Hepatocyte (in vitro differentiated cells): ENCODE measurements around the gene ALPK3. TPM values are rescaled to one million over a fixed set of nuclear protein-coding genes. Genes with fewer than 3 reads are reported as not detected.

Experiments
- DNase-seq: peaks from one replicate; pipeline ENCODE4 v3.0.0-alpha.2; 2016; ENCODE audit warnings: low spot score
- H2AFZ ChIP-seq: fragments of 200-600 bp; sonication (generic); 2 replicates; pipeline ENCODE4 v1.6.0; 2016; ENCODE audit warnings: antibody characterized with exemption, mild to moderate bottlenecking
- H3K27ac ChIP-seq: fragments of 200-600 bp; sonication (generic); 2 replicates; pipeline ENCODE4 v1.5.1; 2016; ENCODE audit warnings: mild to moderate bottlenecking
- H3K27me3 ChIP-seq: fragments of 200-600 bp; sonication (generic); 2 replicates; pipeline ENCODE4 v1.6.1; 2016
- H3K36me3 ChIP-seq: fragments of 200-600 bp; sonication (generic); replicated peaks from 2 replicates; pipeline ENCODE4 v1.5.1; 2016; ENCODE audit warnings: low read depth; ENCODE audit not compliant: insufficient read depth
- H3K4me1 ChIP-seq: fragments of 200-600 bp; sonication (generic); 2 replicates; pipeline ENCODE4 v1.5.1; 2016; ENCODE audit warnings: mild to moderate bottlenecking, moderate library complexity; ENCODE audit not compliant: insufficient read depth
- H3K4me2 ChIP-seq: fragments of 200-600 bp; sonication (generic); 2 replicates; pipeline ENCODE4 v1.6.0; 2016
- H3K4me3 ChIP-seq: fragments of 200-600 bp; sonication (generic); 2 replicates; pipeline ENCODE4 v1.5.1; 2016; ENCODE audit warnings: mild to moderate bottlenecking
- H3K79me2 ChIP-seq: fragments of 200-600 bp; sonication (generic); 2 replicates; pipeline ENCODE4 v1.6.0; 2017; ENCODE audit warnings: mild to moderate bottlenecking
- H3K9me2 ChIP-seq: fragments of 200-600 bp; sonication (generic); replicated peaks from 2 replicates; pipeline ENCODE4 v1.6.0; 2017; ENCODE audit warnings: mild to moderate bottlenecking; ENCODE audit not compliant: insufficient read depth
- H3K9me3 ChIP-seq: fragments of 200-600 bp; sonication (generic); 2 replicates; pipeline ENCODE4 v1.5.1; 2016; ENCODE audit warnings: low read depth, mild to moderate bottlenecking
- H4K20me1 ChIP-seq: fragments of 200-600 bp; sonication (generic); 2 replicates; pipeline ENCODE4 v1.6.0; 2016; ENCODE audit warnings: mild to moderate bottlenecking; ENCODE audit not compliant: insufficient read depth, poor library complexity, severe bottlenecking
- EZH2 ChIP-seq: fragments of 200-600 bp; sonication (generic); IDR thresholded peaks from 2 replicates; pipeline ENCODE4 v1.6.1; 2016; ENCODE audit warnings: antibody characterized with exemption, mild to moderate bottlenecking, borderline replicate concordance
- EZH2phosphoT487 ChIP-seq: fragments of 200-600 bp; sonication (generic); IDR thresholded peaks from one replicate; pipeline ENCODE4 v1.6.1; 2018; ENCODE audit warnings: antibody characterized with exemption, mild to moderate bottlenecking, low read depth, moderate library complexity; ENCODE audit not compliant: unreplicated experiment, severe bottlenecking
- WGBS: methylation state at CpG from one replicate; pipeline ENCODE4 v1.1.6; 2016; ENCODE audit warnings: low lambda C conversion rate; ENCODE audit errors: missing lambda C conversion rate; 5-methylcytosine and 5-hydroxymethylcytosine counted together
- polyA plus RNA-seq: library from polyadenylated mRNA; unstranded; fragments of >200 nt; fragmentation: Nextera tagmentation; extraction: Ambion mirVana; gene quantifications from 2 replicates; pipeline ENCODE4 v1.2.1, GENCODE V29; 2016
- total RNA-seq: library from RNA; depleted of rRNA; stranded (reverse); fragments of >200 nt; gene quantifications from 2 replicates; pipeline ENCODE4 v1.2.3, GENCODE V29; 2014
- TF ChIP-seq, protein P1 (sequence below): fragments of 200-600 bp; sonication (generic); IDR thresholded peaks from 2 replicates; pipeline ENCODE4 v1.5.1; 2016; ENCODE audit warnings: antibody characterized with exemption, mild to moderate bottlenecking; ENCODE audit not compliant: poor library complexity

ALPK3 gene
- total and polyA plus RNA-seq, 2 experiments from 2014 or later, result 7.1 to 25.3 TPM

DNA sequence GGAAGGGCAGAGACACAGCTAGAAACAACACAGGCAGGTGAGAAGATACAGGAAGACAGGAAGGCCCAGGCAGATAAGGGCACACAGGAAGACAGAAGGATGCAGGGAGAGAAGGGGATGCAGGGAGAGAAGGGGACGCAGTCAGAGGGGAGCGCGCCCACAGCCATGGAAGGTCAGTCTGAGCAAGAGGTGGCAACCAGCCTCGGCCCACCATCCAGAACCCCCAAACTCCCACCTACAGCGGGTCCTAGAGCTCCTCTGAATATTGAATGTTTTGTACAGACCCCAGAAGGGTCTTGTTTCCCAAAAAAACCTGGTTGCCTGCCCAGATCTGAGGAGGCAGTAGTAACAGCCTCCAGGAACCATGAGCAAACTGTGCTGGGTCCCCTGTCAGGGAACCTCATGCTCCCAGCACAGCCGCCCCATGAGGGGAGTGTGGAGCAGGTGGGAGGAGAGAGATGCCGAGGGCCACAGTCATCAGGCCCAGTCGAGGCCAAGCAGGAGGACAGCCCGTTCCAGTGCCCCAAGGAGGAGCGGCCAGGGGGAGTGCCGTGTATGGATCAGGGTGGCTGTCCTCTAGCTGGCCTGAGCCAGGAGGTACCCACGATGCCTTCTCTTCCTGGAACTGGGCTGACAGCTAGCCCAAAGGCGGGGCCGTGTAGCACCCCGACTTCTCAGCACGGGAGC is 39.7 kb downstream of the ALPK3 start:
- H2AFZ ChIP-seq, result no peak overlapping the region
- no peaks in the 10 kb centered on the region for H3K79me2 ChIP-seq
- no peaks in the 10 kb centered on the region for H3K4me1 ChIP-seq
- no peaks in the 10 kb centered on the region for H3K27me3 ChIP-seq
- no peaks in the 10 kb centered on the region for H3K9me2 ChIP-seq
- no peaks in the 10 kb centered on the region for H4K20me1 ChIP-seq
- DNase-seq, result no peak
- no peaks in the 10 kb centered on the region for H3K9me3 ChIP-seq
- H3K4me2 ChIP-seq, result no peak overlapping the region
- WGBS, result 94% methylated on average over 16 of the region's 16 CpGs
- H3K4me3 ChIP-seq, result no peak overlapping the region
- H3K27ac ChIP-seq, result no peak overlapping the region
- no peaks in the 10 kb centered on the region for H3K36me3 ChIP-seq
- TF ChIP-seq EZH2phosphoT487 (no peak), EZH2 (no peak)
- TF ChIP-seq, protein P1, sequence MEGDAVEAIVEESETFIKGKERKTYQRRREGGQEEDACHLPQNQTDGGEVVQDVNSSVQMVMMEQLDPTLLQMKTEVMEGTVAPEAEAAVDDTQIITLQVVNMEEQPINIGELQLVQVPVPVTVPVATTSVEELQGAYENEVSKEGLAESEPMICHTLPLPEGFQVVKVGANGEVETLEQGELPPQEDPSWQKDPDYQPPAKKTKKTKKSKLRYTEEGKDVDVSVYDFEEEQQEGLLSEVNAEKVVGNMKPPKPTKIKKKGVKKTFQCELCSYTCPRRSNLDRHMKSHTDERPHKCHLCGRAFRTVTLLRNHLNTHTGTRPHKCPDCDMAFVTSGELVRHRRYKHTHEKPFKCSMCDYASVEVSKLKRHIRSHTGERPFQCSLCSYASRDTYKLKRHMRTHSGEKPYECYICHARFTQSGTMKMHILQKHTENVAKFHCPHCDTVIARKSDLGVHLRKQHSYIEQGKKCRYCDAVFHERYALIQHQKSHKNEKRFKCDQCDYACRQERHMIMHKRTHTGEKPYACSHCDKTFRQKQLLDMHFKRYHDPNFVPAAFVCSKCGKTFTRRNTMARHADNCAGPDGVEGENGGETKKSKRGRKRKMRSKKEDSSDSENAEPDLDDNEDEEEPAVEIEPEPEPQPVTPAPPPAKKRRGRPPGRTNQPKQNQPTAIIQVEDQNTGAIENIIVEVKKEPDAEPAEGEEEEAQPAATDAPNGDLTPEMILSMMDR, result no peak

DNA sequence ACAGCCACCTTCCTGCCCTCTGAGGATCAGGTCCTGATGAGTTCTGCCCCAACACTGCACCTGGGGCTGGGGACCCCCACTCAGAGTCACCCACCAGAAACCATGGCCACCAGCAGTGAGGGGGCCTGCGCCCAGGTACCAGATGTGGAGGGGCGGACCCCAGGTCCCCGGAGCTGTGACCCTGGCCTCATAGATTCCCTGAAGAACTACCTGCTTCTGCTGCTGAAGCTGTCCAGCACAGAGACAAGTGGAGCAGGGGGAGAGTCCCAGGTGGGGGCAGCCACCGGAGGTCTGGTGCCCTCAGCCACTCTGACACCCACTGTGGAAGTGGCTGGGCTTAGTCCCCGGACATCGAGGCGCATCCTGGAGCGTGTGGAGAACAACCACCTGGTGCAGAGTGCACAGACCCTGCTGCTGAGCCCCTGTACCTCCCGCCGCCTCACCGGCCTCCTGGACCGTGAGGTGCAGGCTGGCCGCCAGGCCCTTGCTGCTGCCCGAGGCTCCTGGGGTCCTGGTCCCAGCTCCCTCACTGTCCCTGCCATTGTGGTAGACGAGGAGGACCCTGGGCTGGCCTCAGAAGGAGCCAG is 40.4 kb downstream of the ALPK3 start:
- Histone ChIP-seq H3K9me3 (no peaks in the 10 kb centered on the region), H3K4me2 (no peak overlapping the region), H3K4me1 (no peaks in the 10 kb centered on the region), H3K79me2 (no peaks in the 10 kb centered on the region), H3K27me3 (no peaks in the 10 kb centered on the region), H4K20me1 (no peaks in the 10 kb centered on the region), H2AFZ (no peak overlapping the region), H3K36me3 (no peaks in the 10 kb centered on the region), H3K9me2 (no peaks in the 10 kb centered on the region), H3K27ac (no peak overlapping the region), H3K4me3 (no peak overlapping the region)
- TF ChIP-seq EZH2, result no peak
- TF ChIP-seq, protein P1, result no peak
- TF ChIP-seq EZH2phosphoT487, result no peak
- DNase-seq, result no peak
- WGBS, result 98% methylated on average over 9 of the region's 15 CpGs

DNA sequence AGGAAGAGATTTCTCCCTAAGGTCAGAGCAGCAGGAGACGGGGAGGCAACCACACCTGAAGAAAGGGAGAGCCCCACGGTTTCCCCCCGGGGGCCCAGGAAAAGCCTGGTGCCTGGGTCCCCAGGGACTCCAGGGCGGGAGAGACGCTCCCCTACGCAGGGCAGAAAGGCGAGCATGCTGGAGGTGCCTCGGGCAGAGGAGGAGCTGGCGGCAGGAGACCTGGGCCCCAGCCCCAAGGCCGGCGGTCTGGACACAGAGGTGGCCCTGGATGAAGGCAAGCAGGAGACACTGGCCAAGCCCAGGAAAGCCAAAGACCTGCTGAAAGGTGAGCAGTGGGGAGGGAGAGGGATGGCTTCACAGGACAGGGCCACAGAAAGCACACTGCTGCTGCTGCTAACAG is 41.1 kb downstream of the ALPK3 start:
- no peaks in the 10 kb centered on the region for H3K27me3 ChIP-seq
- H4K20me1 ChIP-seq, result no peaks in the 10 kb centered on the region
- no peaks in the 10 kb centered on the region for H3K79me2 ChIP-seq
- H3K27ac ChIP-seq, result no peak overlapping the region
- H3K4me3 ChIP-seq, result no peak overlapping the region
- H3K4me1 ChIP-seq, result no peaks in the 10 kb centered on the region
- H3K36me3 ChIP-seq, result no peaks in the 10 kb centered on the region
- H3K4me2 ChIP-seq, result no peak overlapping the region
- WGBS, result 97% methylated on average over 10 of the region's 11 CpGs
- H2AFZ ChIP-seq, result no peak overlapping the region
- no peaks in the 10 kb centered on the region for H3K9me2 ChIP-seq
- TF ChIP-seq EZH2, result no peak
- TF ChIP-seq, protein P1, result no peak
- no peak for TF ChIP-seq EZH2phosphoT487
- no peaks in the 10 kb centered on the region for H3K9me3 ChIP-seq
- DNase-seq, result no peak
